ENCODE measurements around the gene NINJ2.

DNA sequence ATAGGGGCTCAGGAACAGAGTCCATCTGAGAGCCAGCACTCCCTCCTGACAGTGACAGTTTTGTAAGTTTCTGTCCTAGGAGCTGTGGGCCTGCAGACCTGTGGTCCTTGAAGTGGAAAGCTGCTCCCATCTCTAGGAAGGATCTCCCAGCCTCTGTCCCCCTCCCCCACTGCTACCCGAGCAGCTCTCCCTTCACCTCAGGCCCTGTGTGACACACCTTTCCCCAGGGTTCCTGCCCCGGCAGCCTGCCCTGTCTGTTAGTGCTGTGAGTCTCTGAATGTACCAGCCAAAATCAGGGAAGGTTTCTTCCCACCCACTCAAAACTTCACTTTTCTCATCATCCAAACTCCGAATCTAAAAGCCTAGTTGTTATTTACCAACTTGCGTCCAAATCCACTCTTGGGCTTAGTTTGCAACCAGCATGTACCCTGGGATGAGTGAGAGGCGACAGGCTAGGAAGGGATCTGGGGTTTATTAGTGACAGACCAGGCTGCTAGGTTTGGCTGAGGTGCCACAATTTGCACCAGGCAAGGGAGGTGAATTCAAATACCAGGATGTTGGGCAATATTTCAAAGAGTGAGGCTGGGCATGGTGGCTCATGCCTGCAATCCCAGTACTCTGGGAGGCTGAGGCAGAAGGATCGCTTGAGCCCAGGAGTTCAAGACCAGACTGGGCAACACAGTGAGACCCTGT lies 39.9 kb downstream of the NINJ2 start:
- TF ChIP-seq, protein P1, sequence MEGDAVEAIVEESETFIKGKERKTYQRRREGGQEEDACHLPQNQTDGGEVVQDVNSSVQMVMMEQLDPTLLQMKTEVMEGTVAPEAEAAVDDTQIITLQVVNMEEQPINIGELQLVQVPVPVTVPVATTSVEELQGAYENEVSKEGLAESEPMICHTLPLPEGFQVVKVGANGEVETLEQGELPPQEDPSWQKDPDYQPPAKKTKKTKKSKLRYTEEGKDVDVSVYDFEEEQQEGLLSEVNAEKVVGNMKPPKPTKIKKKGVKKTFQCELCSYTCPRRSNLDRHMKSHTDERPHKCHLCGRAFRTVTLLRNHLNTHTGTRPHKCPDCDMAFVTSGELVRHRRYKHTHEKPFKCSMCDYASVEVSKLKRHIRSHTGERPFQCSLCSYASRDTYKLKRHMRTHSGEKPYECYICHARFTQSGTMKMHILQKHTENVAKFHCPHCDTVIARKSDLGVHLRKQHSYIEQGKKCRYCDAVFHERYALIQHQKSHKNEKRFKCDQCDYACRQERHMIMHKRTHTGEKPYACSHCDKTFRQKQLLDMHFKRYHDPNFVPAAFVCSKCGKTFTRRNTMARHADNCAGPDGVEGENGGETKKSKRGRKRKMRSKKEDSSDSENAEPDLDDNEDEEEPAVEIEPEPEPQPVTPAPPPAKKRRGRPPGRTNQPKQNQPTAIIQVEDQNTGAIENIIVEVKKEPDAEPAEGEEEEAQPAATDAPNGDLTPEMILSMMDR (conservative IDR thresholded peaks at IDR 0.05 in 1 of 2, IDR thresholded peaks at IDR 0.05 in 1 of 2; ENCODE audit: extremely low read depth in 1 of 2, insufficient read depth in 1 of 2, low read depth in 1 of 2, low read length in 2 of 2) = no peak
- no peak for TF ChIP-seq EZH2 (IDR thresholded peaks at IDR 0.05; ENCODE audit: borderline replicate concordance, low read length)

Measured in mammary epithelial cell (primary cell).